Activated naive CD4-positive, alpha-beta T cell treated with anti-CD3 and anti-CD28 coated beads for 36 hours (primary cell): ENCODE data around the gene SDCBP2. TPM values are rescaled to one million over a fixed set of nuclear protein-coding genes. Genes with fewer than 3 reads are reported as not detected.

ENCODE experiments used
- CTCF ChIA-PET: fragments of 350-600 bp; sonication (Branson Sonifier 250); formaldehyde crosslinking; loops from one replicate; lab custom pipeline; 2021; ENCODE audit warnings: antibody characterized with exemption; lab: Charles Lee
- DNase-seq: peaks from one replicate; pipeline ENCODE4 v3.0.0-alpha.2; 2020
- H3K27ac Mint-ChIP-seq: one replicate; pipeline ENCODE4 v1.8.0; 2021; ENCODE audit warnings: mild to moderate bottlenecking, mixed read lengths
- H3K27me3 Mint-ChIP-seq: one replicate; pipeline ENCODE4 v1.8.0; 2021; ENCODE audit warnings: low read depth, mixed read lengths
- H3K36me3 Mint-ChIP-seq: one replicate; pipeline ENCODE4 v1.8.0; 2021; ENCODE audit warnings: low read depth, mixed read lengths
- H3K4me1 Mint-ChIP-seq: one replicate; pipeline ENCODE4 v1.8.0; 2021; ENCODE audit warnings: low read depth, mixed read lengths
- H3K4me3 Mint-ChIP-seq: one replicate; pipeline ENCODE4 v1.8.0; 2021; ENCODE audit warnings: mild to moderate bottlenecking, moderate library complexity, mixed read lengths
- H3K9me3 Mint-ChIP-seq: one replicate; pipeline ENCODE4 v1.8.0; 2021; ENCODE audit warnings: mixed read lengths
- intact Hi-C: fragments of 100-400 bp; cut with micrococcal nuclease; formaldehyde crosslinking; loops from one replicate; pipeline ENCODE4 v1.15.1; 2023
- total RNA-seq, 2 experiments: library from RNA; stranded (reverse); gene quantifications; one replicate each; pipeline ENCODE4 v1.2.3, GENCODE V29; 2021

The SDCBP2 gene
- total RNA-seq, 2 experiments from 2014 or later: 5.5 to 5.8 TPM

- Mint-ChIP-seq H3K9me3 (no peaks in the 10 kb centered on the region), H3K4me1 (peaks cover 37% of the 10 kb centered on the region), H3K36me3 (peaks cover 48% of the 10 kb centered on the region), H3K4me3 (no peak overlapping the region), H3K27ac (peak overlapping the region; percentile 57), H3K27me3 (no peaks in the 10 kb centered on the region)
- no peak for DNase-seq
- intact Hi-C loops: no loop called here
- CTCF ChIA-PET: interaction anchor here (1.3 kb wide), 1 partner anchor 10 kb away, joined by 3 read pairs; no protein-coding TSS in a partner anchor
These were observed 43.0 kb upstream of the SDCBP2 start for GRCh38 chr20:1371830-1372539.

GRCh38 chr20:1371202-1371782, 42.4 kb upstream of the SDCBP2 start:
- Mint-ChIP-seq H3K9me3 (no peaks in the 10 kb centered on the region), H3K4me1 (peaks cover 33% of the 10 kb centered on the region), H3K4me3 (no peak overlapping the region), H3K27ac (peak overlapping the region; percentile 57), H3K27me3 (no peaks in the 10 kb centered on the region), H3K36me3 (peaks cover 51% of the 10 kb centered on the region)
- DNase-seq: no peak
- intact Hi-C loops: no loop called here
- CTCF ChIA-PET: interaction anchor here (1.3 kb wide), 1 partner anchor 10 kb away, joined by 3 read pairs; no protein-coding TSS in a partner anchor

- Mint-ChIP-seq H3K9me3 (peaks cover under 1% of the 10 kb centered on the region), H3K36me3 (peaks cover 56% of the 10 kb centered on the region), H3K4me3 (no peak overlapping the region), H3K27me3 (no peaks in the 10 kb centered on the region), H3K4me1 (peaks cover 28% of the 10 kb centered on the region), H3K27ac (peak overlapping the region; percentile 31)
- CTCF ChIA-PET: interaction anchor here (1.3 kb wide), 1 partner anchor 11 kb away, joined by 3 read pairs; no protein-coding TSS in a partner anchor
- intact Hi-C loops: no loop called here
- DNase-seq: no peak
These were observed 41.7 kb upstream of the SDCBP2 start for GRCh38 chr20:1370548-1371110.

GRCh38 chr20:1369970-1370369, 41.0 kb upstream of the SDCBP2 start:
- no peak overlapping the region for H3K27ac Mint-ChIP-seq
- CTCF ChIA-PET: no interaction called here
- H3K4me1 Mint-ChIP-seq: peaks cover 31% of the 10 kb centered on the region
- H3K36me3 Mint-ChIP-seq: peaks cover 59% of the 10 kb centered on the region
- H3K4me3 Mint-ChIP-seq: no peak overlapping the region
- no peaks in the 10 kb centered on the region for H3K27me3 Mint-ChIP-seq
- no peak for DNase-seq
- peaks cover 5% of the 10 kb centered on the region for H3K9me3 Mint-ChIP-seq
- intact Hi-C loops: no loop called here

- Mint-ChIP-seq H3K4me1 (peaks cover 42% of the 10 kb centered on the region), H3K27me3 (no peaks in the 10 kb centered on the region), H3K36me3 (peaks cover 51% of the 10 kb centered on the region), H3K27ac (peak overlapping the region; percentile 32), H3K9me3 (peaks cover 5% of the 10 kb centered on the region), H3K4me3 (no peak overlapping the region)
- intact Hi-C loops: no loop called here
- no peak for DNase-seq
- CTCF ChIA-PET: interaction anchor here (0.6 kb wide), 1 partner anchor 9 kb away, joined by 3 read pairs; no protein-coding TSS in a partner anchor
These were observed 39.7 kb upstream of the SDCBP2 start for GRCh38 chr20:1368448-1369199.

- DNase-seq: no peak
- Mint-ChIP-seq H3K27ac (no peak overlapping the region), H3K4me1 (peaks cover 49% of the 10 kb centered on the region), H3K27me3 (no peaks in the 10 kb centered on the region), H3K4me3 (no peak overlapping the region), H3K9me3 (peaks cover 5% of the 10 kb centered on the region), H3K36me3 (peaks cover 49% of the 10 kb centered on the region)
- CTCF ChIA-PET: no interaction called here
- intact Hi-C loops: no loop called here
These were observed 38.5 kb upstream of the SDCBP2 start for GRCh38 chr20:1367479-1367878.

GRCh38 chr20:1364106-1364505, 35.2 kb upstream of the SDCBP2 start:
- Mint-ChIP-seq H3K27me3 (no peaks in the 10 kb centered on the region), H3K36me3 (peaks cover 58% of the 10 kb centered on the region), H3K9me3 (peaks cover 5% of the 10 kb centered on the region), H3K4me3 (no peak overlapping the region), H3K4me1 (peaks cover 71% of the 10 kb centered on the region), H3K27ac (peak overlapping the region; percentile 43)
- DNase-seq: peak; percentile 68
- CTCF ChIA-PET: interaction anchor here (0.7 to 1.2 kb wide), 2 partner anchors 16 to 20 kb away, joined by 3 read pairs; no protein-coding TSS in a partner anchor
- intact Hi-C loops: loop anchor here (1.0 kb wide), 1 partner anchor 39 kb away; no protein-coding TSS in a partner anchor

- H3K36me3 Mint-ChIP-seq: peaks cover 56% of the 10 kb centered on the region
- DNase-seq: no peak
- CTCF ChIA-PET: interaction anchor here (0.7 kb wide), 1 partner anchor 20 kb away, joined by 3 read pairs; no protein-coding TSS in a partner anchor
- peaks cover 5% of the 10 kb centered on the region for H3K9me3 Mint-ChIP-seq
- no peaks in the 10 kb centered on the region for H3K27me3 Mint-ChIP-seq
- peaks cover 72% of the 10 kb centered on the region for H3K4me1 Mint-ChIP-seq
- no peak overlapping the region for H3K4me3 Mint-ChIP-seq
- intact Hi-C loops: no loop called here
- H3K27ac Mint-ChIP-seq: peak overlapping the region; percentile 43
These were observed 34.6 kb upstream of the SDCBP2 start for GRCh38 chr20:1363522-1363921.

GRCh38 chr20:1362484-1362883, 33.5 kb upstream of the SDCBP2 start:
- Mint-ChIP-seq H3K27ac (peak overlapping the region; percentile 5), H3K4me1 (peaks cover 81% of the 10 kb centered on the region), H3K27me3 (no peaks in the 10 kb centered on the region), H3K4me3 (no peak overlapping the region), H3K9me3 (peaks cover 5% of the 10 kb centered on the region), H3K36me3 (peaks cover 49% of the 10 kb centered on the region)
- no peak for DNase-seq
- intact Hi-C loops: no loop called here
- CTCF ChIA-PET: interaction anchor here (1.4 kb wide), 1 partner anchor 19 kb away, joined by 3 read pairs; no protein-coding TSS in a partner anchor

GRCh38 chr20:1360094-1360846, 31.3 kb upstream of the SDCBP2 start:
- H3K36me3 Mint-ChIP-seq: peaks cover 43% of the 10 kb centered on the region

More at GRCh38 chr20:1360094-1360846, 31.3 kb upstream of the SDCBP2 start:
- H3K9me3 Mint-ChIP-seq: peaks cover under 1% of the 10 kb centered on the region
- no peaks in the 10 kb centered on the region for H3K27me3 Mint-ChIP-seq
- CTCF ChIA-PET: interaction anchor here (1.0 to 1.1 kb wide), 2 partner anchors 16 to 37 kb away, joined by 3 read pairs; no protein-coding TSS in a partner anchor
- H3K27ac Mint-ChIP-seq: peak overlapping the region; percentile 69
- H3K4me1 Mint-ChIP-seq: peaks cover 74% of the 10 kb centered on the region
- H3K4me3 Mint-ChIP-seq: no peak overlapping the region
- DNase-seq: no peak
- intact Hi-C loops: no loop called here
